AG09309 (cell line): ENCODE results near the gene KIF20B.
"Not testable (repeated sequence)": the region's sequence is repeated elsewhere in the genome, so short reads cannot be mapped to it uniquely, and the experiment has no call there.

Experiments used
- DNase-seq: peaks from one replicate; pipeline ENCODE4 v3.0.0-alpha.2; 2010; ENCODE audit warnings: low read depth
- H3K4me3 ChIP-seq: 2 replicates; pipeline ENCODE4 v1.5.1; 2011; ENCODE audit warnings: mild to moderate bottlenecking, low read depth, low read length, moderate library complexity; ENCODE audit not compliant: control insufficient read depth
- TF ChIP-seq, protein P1 (sequence below): IDR thresholded peaks from 2 replicates; pipeline ENCODE4 v1.5.1; 2011; ENCODE audit warnings: mild to moderate bottlenecking, low read depth, low read length, inconsistent platforms; ENCODE audit not compliant: insufficient read depth, control insufficient read depth; ENCODE audit errors: missing control alignments

The KIF20B gene

DNA sequence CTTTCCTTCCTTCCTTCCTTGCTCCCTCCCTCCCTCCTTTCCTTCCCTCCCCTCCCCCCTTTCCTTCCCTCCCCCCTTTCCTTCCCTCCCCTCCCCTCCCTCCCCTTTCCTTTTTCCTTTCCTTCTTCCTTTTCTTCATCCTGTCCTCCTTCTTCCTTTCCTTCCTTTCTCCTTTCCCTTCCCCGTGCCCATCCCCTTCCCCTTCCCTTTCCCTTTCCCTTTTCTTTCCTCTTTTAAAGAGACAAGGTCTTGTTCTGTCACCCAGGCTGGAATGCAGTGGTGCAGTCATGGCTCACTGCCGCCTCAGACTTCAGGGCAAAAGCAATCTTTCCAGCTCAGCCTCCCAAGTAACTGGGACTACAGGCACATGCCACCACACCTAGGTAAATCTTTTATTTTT, 54.0 kb downstream of the KIF20B start:
- no peak for DNase-seq
- H3K4me3 ChIP-seq = no peak overlapping the region
- TF ChIP-seq, protein P1, sequence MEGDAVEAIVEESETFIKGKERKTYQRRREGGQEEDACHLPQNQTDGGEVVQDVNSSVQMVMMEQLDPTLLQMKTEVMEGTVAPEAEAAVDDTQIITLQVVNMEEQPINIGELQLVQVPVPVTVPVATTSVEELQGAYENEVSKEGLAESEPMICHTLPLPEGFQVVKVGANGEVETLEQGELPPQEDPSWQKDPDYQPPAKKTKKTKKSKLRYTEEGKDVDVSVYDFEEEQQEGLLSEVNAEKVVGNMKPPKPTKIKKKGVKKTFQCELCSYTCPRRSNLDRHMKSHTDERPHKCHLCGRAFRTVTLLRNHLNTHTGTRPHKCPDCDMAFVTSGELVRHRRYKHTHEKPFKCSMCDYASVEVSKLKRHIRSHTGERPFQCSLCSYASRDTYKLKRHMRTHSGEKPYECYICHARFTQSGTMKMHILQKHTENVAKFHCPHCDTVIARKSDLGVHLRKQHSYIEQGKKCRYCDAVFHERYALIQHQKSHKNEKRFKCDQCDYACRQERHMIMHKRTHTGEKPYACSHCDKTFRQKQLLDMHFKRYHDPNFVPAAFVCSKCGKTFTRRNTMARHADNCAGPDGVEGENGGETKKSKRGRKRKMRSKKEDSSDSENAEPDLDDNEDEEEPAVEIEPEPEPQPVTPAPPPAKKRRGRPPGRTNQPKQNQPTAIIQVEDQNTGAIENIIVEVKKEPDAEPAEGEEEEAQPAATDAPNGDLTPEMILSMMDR = no peak

DNA sequence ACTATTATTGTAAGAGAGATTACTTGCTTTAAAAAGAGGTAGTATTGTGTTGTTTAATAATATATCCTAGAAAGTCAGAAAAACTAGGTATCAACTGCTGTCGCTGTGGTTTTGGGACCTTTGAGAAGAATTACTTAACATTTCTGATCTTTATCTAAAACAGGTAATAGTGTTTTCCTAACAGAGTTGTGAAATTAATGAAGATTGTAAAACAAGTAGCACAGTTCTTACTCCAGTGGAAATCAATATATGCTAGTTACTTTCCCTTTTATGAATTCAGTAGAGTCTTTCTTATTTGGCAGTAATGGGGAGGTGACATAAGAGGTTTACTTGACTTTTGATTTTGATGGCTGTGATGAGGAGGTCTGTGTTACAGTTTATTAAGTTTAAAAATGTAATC, 58.1 kb downstream of the KIF20B start:
- no peak overlapping the region for H3K4me3 ChIP-seq
- no peak for DNase-seq
- TF ChIP-seq, protein P1 = no peak

DNA sequence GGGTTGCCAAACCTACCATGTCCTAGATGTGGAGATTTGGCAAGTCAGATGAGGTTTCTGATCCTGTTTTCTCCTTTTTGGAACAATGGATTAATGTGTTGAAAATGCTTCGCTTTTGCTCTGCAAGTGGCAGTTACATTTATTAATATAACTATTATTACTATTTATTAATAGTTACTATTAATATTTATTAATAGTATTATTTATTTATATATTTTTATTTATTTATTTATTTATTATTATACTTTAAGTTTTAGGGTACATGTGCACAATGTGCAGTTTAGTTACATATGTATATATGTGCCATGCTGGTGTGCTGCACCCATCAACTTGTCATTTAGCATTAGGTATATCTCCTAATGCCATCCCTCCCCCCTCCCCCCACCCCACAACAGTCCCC, 62.3 kb downstream of the KIF20B start:
- not testable (repeated sequence) for DNase-seq, H3K4me3 ChIP-seq

DNA sequence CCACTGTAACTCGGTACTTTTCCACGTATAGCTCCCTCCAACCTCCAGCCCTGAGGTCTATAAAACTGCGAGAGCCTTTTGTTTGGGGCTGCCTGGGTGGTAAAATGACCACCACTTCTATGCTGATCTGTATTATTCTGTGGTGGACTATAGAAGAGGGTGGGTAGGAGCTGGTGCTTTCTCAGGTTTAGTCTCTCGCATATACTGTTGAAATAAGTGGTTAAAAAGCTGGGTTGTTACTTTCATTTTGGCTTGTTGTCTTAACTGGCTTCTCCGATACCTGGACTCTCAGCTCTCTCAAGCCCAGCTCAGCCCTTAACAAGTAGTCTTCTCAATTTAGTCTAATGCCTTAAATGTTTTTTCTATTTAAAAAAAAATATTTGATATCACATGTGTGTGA, 70.3 kb downstream of the KIF20B start:
- no peak overlapping the region for H3K4me3 ChIP-seq
- no peak for DNase-seq
- TF ChIP-seq, protein P1 = no peak

DNA sequence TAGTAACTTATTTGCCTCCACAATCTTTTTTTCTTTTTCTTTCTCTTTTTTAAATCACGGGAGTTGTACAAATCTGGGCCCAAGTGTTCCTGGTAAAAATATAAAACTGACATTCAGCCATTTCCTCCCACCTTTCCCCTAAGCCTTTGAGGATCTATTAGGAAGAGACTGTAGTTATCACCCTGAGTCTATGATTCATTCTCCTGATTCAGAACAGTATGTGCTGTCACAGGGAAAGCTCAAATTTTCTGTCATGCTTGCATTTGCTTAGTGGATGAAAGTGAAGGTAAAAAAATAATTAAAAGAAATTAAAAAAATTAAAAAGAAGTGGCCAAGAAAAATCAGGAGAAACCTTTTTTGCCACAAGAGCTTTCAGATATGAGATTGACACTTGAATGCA, 71.7 kb downstream of the KIF20B start:
- H3K4me3 ChIP-seq = no peak overlapping the region
- no peak for DNase-seq
- TF ChIP-seq, protein P1 = no peak

DNA sequence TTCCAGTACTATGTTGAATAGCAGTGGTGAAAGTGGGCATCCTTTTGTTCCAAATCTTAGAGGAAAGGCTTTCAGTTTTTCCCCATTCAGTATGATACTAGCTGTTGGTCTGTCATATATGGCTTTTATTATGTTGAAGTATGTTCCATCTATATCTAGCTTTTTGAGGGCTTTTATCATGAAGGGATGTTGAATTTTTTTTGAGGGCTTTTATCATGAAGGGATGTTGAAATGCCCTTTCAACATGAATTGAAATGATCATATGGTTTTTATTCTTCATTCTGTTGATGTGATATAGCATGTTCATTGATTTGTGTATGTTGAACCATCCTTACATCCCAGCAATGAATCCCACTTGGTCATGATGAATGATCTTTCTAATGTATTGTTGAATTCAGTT, 75.3 kb downstream of the KIF20B start:
- DNase-seq = no peak
- H3K4me3 ChIP-seq = no peak overlapping the region
- TF ChIP-seq, protein P1 = no peak

DNA sequence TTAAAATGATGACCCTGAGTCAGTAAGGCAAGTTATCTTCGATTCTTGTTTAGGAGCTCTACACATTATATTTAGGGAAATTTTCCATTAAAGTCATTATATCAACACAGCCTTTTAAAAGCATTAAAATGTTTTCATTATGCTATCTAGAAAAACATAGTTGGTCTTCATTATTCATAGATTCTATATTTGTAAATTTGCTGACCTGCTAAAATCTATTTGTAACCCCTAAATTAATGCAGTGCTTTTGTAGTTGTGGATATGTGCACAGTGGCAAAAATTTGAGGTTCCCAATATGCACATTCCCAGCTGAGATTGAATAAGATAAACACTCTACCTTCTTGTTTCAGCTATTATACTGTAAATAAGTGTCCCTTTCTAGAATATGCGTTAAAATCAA, 81.1 kb downstream of the KIF20B start:
- TF ChIP-seq, protein P1 = no peak
- no peak overlapping the region for H3K4me3 ChIP-seq
- DNase-seq = no peak

DNA sequence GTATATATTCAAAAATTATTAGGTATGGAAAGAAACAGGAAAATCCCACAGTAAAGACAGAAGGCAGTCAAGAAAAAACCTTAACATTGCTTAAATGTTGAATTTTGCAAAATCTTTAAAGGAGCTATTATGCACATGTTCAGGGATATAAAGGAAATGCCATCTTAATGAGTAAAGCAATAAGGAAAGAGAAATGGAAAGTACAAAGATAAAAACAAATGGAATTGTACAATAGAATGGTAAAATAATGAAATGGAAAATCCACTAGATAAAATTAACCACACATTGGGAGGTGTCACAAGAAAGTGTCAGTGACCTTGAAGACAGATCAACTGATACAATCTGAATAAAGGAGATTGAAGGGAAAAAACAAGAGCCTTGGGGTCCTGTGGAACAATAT, 82.0 kb downstream of the KIF20B start:
- DNase-seq = no peak
- TF ChIP-seq, protein P1 = no peak
- H3K4me3 ChIP-seq = no peak overlapping the region
